PC-9 (cell line): ENCODE results near the gene AHDC1.

Experiments used
- CTCF ChIP-seq: fragments of 200-600 bp; sonication (generic); conservative IDR thresholded peaks from 2 replicates; pipeline ENCODE4 v1.6.1; 2017; ENCODE audit warnings: mixed run types, antibody characterized with exemption, mild to moderate bottlenecking, moderate library complexity
- EZH2 ChIP-seq: fragments of 200-600 bp; sonication (generic); IDR thresholded peaks from 2 replicates; pipeline ENCODE4 v1.8.0; 2017; ENCODE audit warnings: antibody characterized with exemption, low read depth

- TF ChIP-seq CTCF = no peak
- no peak for TF ChIP-seq EZH2
Measured at GRCh38 chr1:27563341-27563590, 40.7 kb downstream of the AHDC1 start.
